ENCODE measurements around the gene GALK1.

GALK1 gene

DNA sequence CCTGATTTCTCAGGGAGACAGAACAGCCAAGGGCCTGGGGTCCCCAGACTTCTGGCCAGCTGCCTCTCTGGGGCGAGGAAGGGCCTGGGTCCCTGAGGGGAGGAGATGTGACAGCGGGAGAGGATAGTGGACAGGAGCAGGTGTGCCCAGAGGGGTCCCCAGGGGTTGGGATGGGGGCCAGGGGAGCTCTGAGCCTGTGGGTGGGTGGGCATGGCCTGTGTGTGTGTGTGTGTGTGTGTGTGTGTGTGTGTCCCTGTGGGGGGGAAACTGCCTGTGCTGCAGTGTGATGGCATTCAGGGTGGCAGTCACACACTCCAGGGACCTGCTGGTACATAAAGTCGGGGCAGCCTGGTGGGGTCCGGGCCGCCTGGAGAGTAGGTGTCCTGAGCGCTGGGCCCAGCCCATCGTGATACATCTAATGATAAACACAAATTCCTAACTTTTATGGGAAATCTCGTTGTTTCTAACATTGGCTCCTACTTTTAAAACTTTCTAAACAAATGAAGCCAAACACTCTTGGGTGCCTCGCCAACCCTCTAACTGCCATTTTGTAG lies 42.4 kb downstream of the GALK1 start:
- DNase-seq: no peak

DNA sequence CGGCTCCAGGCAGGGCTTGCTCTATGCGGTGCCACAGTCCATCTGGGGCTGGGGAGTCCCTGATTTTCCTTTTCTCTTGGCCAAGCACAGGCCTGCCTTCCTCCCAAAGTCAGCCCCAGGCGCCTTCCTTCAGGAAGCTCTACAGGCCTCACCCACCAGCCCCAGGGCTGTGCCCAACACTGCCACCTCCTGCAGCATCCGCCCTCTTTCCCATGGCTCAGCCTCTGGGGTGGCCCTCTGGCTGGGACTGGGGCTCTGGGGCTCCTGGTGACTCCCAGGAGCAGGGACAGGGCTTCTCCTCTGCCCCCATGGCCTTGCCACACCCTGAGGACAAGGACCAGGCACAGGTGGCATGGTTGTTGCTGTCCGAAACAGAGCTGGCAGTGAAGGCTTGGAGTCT lies 42.9 kb downstream of the GALK1 start:
- no peak for DNase-seq

DNA sequence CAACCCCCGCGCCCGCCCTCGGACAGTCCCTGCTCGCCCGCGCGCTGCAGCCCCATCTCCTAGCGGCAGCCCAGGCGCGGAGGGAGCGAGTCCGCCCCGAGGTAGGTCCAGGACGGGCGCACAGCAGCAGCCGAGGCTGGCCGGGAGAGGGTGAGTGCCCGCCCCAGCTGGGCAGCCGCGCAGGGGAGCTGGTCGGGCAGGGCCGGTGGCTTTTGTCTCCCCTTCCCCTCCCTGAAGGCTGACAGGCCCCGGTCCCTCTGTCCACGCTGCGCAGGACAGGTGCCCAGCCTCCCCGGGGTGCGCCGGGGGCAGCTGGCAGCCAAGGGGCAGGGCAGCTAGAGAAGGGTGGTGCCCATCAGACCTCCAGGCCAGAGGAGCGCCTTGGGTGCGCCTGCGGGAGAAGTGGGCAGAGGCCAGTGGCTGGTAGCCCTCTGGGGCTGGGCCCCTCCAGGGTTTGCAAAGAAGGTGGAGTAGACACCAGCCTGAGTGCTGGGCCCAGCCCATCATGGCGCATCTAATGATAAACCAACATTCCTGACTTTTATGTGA lies 43.5 kb downstream of the GALK1 start:
- no peak for DNase-seq

DNA sequence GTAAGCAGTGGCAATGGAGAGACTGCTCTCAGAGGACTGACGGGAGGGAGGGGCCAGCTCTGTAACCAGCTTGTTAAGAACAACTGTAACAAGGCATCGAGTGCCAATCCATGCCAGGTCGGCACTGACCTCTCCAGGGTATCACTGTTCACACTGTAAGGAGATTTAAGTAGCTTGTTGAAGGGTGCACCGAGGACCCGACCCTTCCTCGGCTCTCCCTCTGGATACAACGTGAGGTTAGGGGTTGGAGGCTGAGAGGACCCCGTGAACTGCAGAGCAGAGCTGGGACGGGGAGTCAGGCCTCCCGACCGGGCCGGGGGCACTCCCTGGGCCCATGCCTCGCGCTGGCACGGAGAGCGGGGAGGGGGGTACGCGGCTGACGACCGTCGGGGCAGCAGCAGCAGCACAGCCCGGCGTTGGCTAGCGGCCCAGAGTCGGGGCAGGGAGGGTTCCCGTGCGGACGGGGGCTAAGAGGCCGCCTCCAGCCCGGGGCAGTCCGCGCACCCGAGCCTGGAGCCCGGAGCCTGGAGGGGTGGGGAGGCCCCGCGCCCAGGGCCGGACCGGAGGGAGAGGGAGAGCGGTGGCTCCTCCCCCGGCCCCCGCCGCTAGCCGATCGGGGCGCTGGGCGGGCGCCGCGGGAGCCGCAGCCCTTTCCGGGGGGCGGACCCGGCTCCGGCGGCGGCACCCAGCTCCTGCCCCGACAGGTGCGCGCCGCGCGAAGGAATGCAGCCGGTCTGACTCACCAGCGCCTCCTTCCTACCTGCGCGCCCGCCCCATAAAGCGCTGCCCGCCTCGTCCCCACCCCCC lies 44.1 kb downstream of the GALK1 start, which contains the start of gene ITGB4:
Gene ITGB4, plus strand, starts transcription at position 804 of the 807 bp plus-strand sequence. CDS start 3,245 bp downstream, outside the sequence.
- DNase-seq: no peak

DNA sequence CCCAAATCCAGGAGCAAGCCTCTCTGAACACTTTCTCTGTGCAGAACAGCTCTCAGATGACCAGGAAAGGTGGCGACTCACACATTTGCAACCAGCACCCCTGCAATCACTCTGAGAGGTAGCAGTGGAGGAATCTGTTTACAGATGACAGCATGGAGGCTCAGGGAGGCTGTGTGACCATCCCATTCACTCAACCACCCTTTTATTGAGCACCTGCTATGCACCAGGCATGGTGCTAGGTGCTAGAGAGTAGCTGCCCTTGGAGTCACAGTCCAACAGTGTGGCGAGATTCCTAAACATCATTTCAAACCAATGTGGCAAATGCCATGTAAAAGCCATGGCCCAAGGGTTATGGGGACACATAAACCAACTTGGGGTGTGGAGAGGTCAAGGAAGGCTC lies 45.3 kb downstream of the GALK1 start:
- no peak for DNase-seq

DNA sequence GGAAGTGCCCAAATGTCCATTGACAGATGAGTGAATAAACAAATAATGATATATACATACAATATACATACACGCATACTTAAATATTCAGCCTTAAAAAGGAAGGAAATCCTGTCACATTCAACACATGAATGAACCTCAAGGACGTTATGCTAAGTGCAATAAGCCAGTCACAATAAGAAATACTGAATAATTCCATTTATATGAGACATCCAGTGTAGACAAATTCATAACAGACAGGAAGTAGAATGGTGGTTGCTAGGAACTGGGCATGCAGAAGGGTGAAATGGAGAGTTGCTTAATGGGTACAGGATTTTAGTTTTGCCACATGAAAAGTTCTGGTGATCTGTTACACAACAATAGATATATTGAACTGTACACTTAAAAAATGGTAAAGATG lies 52.5 kb downstream of the GALK1 start:
- DNase-seq: no peak
